GM19395 (cell line): ENCODE measurements around the gene AOC3.
"Not testable (repeated sequence)": the region's sequence is repeated elsewhere in the genome, so short reads cannot be mapped to it uniquely, and the experiment has no call there.

Experiments used
- ATAC-seq: cut with Tn5 transposase; IDR thresholded peaks from one replicate; pipeline ENCODE4 v1.9.1; 2021; ENCODE audit warnings: mild to moderate bottlenecking, moderate library complexity; ENCODE audit not compliant: unreplicated experiment

Gene AOC3

GRCh38 chr17:42866631-42867575 is 15.9 kb downstream of the AOC3 start:
- no peak for ATAC-seq

DNA sequence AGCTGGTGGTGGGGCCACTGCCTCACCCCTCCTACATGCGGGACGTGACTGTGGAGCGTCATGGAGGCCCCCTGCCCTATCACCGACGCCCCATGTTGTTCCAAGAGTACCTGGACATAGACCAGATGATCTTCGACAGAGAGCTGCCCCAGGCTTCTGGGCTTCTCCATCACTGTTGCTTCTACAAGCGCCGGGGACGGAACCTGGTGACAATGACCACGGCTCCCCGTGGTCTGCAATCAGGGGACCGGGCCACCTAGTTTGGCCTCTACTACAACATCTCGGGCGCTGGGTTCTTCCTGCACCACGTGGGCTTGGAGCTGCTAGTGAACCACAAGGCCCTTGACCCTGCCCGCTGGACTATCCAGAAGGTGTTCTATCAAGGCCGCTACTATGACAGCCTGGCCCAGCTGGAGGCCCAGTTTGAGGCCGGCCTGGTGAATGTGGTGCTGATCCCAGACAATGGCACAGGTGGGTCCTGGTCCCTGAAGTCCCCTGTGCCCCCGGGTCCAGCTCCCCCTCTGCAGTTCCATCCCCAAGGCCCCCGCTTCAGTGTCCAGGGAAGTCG is 16.8 kb downstream of the AOC3 start:
- not testable (repeated sequence) for ATAC-seq

- no peak for ATAC-seq
These were observed 17.3 kb downstream of the AOC3 start for GRCh38 chr17:42868338-42868737.

DNA sequence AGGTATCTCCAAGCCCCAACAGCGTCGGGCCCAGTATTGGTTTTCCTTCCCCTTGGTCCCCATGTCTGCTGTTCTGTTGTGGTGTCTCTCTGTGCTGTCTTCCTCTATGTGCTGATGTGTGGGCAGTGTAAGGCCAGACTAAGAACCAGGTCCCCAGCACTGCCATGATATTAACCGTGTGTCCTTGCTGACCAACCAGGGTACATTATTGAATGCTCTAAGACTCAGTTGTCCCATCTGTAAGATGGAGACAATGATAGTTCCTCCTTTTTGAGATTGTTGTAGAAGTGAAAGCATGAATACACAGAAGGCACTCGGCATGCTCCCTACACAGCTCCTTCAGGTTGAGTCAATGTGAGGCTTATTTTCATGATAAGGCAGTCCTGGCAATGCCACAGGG is 20.6 kb downstream of the AOC3 start:
- no peak for ATAC-seq

GRCh38 chr17:42872251-42872965 is 21.4 kb downstream of the AOC3 start:
- ATAC-seq, result no peak

GRCh38 chr17:42873315-42873714 is 22.3 kb downstream of the AOC3 start:
- ATAC-seq, result no peak

DNA sequence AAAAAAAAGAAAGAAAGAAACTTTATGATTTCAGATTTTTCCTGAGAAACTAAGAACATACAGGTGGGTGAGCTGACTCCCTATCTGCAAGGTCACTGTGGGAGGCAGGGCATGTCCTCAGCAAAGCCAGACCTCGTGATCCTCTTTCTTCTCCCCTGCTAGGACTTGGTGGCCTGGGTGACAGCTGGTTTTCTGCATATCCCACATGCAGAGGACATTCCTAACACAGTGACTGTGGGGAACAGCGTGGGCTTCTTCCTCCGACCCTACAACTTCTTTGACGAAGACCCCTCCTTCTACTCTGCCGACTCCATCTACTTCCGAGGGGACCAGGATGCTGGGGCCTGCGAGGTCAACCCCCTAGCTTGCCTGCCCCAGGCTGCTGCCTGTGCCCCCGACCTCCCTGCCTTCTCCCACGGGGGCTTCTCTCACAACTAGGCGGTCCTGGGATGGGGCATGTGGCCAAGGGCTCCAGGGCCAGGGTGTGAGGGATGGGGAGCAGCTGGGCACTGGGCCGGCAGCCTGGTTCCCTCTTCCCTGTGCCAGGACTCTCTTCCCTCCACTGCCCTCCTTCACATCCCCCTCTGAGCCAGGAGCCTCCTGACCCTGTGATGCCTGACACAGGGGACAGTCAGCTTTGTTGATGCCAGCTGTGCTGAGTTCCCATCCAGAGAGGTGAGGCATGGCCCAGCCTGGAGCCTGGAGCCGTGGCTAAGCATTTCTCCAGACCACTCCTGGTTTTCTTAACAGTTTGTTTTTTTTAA is 23.1 kb downstream of the AOC3 start:
- not testable (repeated sequence) for ATAC-seq

- no peak for ATAC-seq
These were observed 26.0 kb downstream of the AOC3 start for GRCh38 chr17:42877037-42877436.

- ATAC-seq, result no peak
These were observed 27.3 kb downstream of the AOC3 start for GRCh38 chr17:42878123-42878880.

DNA sequence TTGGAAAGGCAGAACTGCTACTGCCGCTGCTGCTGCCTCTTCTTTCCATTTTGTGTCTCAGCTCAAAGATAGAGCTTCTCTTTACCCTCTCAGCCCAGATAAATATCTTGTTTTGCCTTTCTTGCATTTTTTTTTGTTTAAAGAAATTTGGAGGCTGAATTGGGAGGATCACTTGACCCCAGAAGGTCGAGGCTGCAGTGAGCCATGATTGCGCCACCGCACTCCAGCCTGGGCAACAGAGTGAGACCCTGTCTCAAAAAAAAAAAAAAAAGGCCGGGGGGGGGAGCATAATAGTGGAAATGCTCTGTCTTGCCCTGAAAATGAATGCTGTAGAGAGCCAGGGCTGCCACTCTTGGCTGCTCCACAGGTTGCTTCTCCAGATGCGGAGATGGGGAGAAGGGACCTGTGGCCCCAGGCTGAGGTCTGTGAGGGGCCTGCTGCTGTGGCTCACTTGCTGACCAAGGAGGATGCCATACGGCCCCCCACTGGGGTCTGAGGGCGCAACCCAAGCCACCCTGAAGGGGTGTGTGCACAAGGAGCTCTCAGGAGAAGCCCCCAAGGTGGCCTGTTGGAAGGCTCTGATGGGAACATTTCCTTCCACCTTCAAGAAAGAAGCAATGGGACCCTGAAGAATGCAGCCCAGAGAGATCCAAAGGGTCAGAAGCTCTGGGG is 28.1 kb downstream of the AOC3 start:
- no peak for ATAC-seq

DNA sequence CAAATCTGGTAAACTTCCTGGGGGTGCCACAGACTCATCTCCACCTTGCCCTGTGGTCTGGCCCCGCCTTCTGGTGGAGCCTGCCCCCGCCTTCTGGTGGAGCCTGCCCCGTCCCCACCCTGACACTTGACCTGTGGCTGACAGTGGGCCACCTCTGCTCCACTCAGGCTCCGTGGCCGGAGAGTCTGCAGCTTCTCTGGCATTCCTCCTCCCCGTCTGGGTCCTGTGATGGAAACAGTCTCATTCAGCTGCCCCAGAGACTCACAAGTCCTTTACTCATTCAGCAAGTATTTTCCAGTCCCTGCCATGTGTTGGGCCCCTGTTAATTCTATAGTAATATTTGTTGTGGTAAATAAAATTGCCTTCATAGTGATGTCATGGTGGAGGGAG is 28.6 kb downstream of the AOC3 start:
- ATAC-seq, result no peak

DNA sequence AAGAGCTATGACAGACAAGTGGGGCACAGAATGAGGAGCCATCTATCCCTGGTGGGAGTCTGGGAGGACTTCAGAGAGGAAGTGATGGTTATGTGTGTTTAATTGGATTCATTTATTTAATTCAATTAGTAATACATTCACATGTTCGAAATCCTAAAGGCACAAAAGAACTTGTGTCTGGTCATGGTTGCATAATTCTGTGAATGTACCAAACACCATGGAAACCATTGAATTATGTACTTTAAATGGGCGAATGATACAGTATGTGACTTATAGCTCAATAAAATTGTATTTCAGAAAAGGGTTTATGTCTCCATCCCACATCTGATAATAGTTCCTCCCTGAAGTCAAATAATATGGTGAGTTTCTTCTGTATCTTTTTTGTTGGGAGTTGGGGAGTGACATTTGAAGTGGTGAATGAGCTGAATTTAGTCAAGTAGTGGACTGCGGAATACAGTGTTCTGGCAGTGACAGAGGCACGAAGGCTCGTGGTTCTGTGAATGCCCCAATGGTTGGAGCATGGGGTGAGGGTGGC is 29.8 kb downstream of the AOC3 start:
- ATAC-seq, result no peak

DNA sequence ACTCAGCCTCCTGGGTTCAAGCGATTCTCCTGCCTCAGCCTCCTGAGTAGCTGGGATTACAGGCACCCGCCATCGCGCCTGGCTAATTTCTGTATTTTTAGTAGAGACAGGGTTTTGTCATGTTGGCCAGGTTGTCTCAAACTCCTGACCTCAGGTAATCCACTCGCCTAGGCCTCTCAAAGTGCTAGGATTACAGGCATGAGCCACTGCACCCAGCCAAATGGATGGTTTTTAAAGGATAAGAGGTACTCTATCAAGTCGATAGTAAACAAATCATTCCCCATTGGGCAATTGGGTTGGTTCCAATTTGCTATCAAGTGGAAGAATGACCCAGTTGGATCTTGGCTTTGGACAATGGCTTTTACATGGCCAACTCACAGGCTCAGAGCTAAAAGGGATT is 30.7 kb downstream of the AOC3 start:
- ATAC-seq, result not testable (repeated sequence)

DNA sequence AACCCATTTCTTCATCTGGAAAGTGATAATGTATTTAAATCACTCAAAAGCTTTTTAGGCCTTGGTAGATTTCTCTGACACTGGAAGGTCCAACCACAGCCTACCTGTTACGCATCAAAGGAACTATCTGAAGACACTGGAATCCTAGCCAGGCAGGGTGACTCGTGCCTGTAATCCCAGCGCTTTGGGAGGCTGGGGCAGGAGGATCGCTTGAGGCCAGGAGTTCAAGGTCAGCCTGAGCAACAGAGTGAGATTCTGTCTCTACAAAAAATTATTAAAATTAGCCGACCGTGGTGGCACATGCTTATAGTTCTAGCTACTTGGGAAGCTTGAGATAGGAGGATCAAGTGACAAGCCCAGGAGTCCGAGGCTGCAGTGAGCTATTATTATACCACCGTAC is 31.2 kb downstream of the AOC3 start:
- ATAC-seq, result no peak

- ATAC-seq, result no peak
These were observed 33.0 kb downstream of the AOC3 start for GRCh38 chr17:42883802-42884558.

- ATAC-seq, result not testable (repeated sequence)
These were observed 34.8 kb downstream of the AOC3 start for GRCh38 chr17:42885806-42886205.

DNA sequence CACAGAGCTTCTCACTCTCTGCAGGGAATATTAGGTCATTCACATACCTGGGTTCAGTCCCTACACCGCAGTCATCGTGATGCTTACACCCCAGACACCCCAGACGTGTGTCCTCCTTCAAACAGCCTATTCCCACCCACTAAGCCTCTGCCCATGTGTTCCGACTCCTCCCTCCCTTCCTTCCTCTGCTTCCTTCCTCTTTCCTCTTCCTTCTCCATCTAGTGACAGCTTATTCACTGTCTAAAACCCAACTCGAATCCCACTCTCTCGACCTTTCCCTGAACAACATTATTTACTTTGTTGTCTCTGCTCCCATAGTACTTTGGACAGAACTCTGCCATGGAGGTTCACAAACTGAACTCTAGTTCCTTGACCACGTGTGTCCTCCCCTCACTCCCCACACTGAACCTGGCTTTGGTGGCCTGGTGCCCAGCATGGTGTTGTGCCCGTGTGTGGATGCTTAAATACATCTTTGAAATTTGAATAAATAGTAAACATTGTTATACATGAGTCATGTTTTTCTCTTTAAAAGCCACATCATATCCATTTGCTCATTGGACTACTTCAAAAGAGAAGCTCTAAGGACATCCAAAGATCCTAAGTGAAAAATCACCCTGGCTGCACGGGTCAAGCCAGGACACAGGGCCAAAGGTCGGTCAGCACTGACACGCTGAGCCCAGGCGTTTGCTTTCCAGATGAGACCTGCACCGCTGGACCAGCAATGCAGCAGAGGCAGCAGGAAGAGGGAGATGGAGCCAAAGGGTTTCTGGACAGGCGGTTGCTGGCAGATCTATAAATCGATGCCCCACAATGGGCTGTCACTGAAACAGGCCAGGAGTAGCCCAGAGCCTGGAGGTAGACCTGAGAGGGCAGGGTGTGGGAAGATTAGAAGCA is 35.5 kb downstream of the AOC3 start:
- ATAC-seq, result no peak

GRCh38 chr17:42889809-42890208 is 38.8 kb downstream of the AOC3 start:
- ATAC-seq, result no peak
